ENCODE measurements around the gene TRAFD1.

TRAFD1 gene

DNA sequence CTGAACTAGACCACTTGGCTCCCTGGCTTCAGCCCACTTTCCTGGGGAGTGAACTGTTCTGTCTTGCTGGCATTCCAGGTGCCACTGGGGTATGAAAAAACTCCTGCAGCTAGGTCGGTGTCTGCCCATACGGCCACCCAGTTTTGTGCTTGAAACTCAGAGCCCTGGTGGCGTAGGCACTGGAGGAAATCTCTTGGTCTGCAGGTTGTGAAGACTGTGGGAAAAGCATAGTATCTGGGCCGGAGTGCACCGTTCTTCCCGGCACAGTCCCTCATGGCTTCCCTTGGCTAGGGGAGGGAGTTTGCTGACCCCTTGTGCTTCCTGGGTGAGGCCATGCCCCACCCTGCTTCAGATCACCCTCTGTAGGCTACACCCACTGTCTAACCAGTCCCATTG, 33.8 kb downstream of the TRAFD1 start:
- no peak for DNase-seq

DNA sequence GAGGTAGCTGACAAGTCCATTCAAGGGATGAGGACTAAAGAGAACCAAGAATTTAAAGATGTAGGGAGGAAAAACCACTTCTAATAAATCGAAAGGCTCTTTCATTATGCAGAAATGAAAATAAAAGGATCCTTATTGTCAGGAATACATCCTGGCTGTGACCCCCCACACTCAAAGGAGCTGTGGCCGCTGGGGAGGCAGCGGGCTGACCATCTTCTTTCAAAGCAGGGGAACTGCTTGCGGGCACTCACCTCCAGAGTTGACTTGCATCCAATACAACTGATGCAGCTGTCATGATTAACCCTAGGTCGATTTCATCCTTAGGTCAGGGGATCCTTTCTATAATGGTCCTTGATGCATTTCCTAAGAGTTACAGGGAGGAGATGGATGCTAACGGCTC, 35.3 kb downstream of the TRAFD1 start:
- no peak for DNase-seq

DNA sequence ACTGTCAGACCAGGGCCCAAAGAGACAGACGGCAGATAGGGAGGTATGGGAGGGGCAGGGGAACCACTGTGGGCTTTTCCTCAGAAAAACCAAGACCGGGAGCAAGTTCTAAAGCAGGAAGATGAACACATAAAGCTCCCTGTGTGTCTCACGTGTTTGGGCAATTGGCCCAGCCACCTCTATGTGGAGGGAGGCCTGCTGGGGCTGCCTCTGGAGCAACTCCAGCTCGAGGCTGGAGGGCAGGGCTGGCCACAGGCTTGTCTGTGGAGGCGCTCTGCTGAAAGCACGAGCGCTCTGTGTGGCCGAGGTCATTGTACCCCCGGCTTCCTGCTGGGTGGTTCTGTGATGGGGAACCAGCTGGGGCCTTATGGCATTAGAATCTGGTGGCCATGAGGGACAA, 36.4 kb downstream of the TRAFD1 start:
- no peak for DNase-seq

DNA sequence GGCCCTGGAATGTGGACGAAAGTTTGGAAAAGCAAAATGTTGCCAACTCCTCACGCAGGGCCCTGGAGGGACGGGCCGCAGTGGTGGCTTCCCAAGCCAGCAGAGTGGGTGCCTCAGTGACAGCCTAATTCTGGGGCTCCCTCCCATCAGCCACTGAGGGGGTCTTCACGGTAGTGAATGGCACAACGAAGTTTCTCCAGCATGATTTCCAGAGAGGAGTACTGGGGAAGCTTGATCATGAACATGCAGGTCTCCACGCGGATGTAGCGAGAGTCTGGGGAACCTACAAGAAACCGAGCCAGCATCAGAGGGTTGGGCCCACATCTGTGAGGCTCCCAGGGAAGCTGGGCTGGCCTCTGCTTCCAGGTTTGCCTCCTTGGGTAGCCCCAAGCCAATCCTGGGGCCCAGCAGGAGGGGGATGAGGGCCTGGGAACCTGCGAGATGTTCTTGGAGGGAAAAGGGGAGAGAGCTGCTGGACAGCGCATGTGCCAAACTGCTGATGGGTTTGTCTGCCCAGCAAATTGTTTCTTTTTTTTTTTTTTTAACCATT, 37.0 kb downstream of the TRAFD1 start:
- DNase-seq: no peak

DNA sequence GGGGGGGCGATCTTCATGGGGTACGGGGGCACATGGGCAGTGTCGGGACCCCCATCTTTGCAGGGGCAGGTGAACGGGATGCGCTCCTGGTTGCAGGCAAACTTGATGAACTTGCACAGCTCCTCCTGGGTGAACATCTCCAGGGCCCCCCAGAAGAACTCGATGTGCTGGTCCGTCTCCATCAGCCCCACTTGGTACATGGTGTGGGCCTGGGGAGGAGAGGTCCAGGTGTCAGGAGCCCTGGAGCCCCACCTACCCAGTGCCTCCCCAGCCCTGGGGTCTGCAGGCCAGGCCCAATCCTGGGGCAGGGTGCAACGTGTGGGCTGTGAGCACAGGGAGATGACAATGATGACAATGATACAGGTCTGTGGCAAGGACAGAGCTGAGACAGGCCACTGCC, 37.7 kb downstream of the TRAFD1 start:
- no peak for DNase-seq

DNA sequence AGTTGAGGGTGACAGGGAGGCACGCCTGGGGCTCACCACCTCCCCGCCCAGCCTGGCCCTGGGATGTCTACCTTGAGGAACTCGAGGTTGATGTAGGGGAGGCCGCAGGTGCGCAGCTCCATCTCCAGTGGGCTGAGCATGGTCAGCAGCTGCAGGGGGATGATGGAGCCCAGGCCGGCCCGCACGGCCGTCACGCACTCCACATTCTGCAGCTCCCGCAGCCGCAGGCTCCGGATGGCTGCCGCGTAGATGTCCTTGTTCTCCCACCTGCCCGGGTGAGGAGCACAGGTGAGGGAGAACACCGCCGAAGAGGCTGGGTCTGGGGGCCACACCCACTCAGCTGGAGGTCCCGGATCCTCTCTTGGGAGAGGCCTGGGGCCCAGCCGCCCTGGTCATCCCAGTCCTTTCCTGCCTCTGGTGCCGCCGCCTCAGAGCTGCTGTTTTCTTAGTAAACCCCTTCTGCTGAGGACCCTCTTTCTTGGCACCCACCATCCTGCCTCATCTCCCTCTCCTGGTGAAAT, 38.2 kb downstream of the TRAFD1 start:
- DNase-seq: no peak

DNA sequence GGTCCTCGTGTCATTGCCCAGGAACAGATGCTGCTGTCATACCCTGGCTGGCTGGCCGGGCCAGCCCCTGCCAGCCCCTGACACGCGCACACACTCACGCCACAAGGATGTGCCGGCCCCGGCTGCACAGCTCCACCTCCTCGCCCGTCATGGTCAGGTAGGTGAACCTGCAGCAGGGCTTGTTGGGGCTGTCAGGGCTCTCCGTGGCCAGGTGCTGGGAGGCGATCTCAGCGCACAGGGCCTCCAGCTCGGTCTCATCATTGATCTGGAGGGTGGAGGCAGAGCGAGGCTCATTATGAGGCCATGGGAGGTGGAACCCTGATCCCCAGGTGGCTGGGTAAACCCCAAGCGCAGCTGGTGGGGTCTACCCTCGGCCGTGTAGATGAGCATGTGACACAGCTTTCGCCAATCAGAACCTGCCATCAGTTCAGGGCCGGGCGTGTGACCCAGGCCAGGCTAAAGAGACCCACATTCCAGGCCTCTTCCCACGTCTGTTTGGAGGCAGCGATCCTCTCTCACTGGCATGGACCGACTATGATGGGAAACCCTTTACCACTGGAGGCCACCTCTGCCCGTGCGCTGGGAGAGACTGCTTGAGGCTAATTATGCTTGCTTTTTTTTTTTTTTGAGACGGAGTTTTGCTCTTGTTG, 38.8 kb downstream of the TRAFD1 start:
- no peak for DNase-seq

DNA sequence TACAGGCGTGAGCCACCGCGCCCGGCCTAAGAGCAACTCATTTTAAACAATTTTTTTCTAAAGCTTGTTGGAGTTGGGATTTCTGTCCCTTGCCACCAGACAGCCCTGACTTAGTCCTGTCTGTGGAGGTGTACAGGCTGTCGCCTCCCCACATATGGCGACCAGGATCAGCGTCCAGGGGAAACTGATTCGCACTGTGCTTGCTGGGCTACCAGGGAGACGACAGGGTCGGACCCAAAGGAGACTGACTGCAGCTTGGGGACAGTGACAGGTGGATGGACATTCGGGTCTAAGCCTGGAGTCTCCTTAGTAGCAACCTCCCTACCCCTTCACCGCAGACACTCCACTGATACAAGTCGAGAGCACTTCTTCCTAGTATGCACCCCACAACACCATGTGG, 40.3 kb downstream of the TRAFD1 start:
- no peak for DNase-seq

DNA sequence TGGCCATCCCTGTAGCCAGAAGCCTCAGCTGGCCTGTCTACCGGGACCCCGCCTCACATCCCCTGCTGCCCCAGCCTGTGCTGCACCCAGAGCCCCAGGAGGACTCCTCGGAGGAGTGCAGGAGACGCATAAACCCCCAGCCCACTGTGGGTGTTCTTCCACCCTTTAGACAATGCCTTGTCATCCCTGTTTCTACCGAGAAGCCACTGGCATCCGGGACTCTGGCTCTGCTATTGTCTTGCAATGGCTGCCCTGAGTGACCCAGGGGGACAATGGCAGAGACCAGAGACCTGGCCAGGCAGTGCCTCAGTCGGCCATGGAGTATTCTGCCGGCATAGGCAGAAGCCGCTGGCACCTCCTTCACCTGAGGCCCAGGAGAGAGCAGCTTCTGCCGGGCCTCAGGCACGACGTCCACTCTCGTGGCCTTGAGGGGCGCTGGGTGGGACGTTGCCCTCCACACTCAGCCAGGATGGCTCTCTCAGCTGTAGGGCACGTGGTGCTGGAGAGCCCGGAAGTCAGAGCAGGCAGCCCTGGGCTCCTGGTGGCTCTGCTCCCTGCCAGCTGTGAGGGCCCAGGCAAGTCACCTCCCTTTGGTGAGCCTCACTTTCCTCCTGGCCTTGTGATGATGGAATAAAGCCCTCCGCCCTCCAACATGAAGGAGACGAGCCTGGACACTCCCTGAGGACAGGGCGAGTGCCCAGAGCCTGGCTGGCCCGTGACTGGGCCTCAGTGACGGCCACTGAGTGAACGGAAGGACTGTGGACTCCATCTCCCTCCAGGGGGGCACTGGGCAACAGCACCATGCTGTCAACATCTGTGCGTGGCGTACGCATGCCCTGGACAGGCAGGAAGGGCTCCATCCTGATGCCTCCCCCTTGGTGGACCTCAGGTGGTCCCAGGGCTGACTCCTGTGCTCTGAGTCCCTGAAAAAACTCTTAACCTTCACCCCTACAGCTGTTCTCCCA, 41.0 kb downstream of the TRAFD1 start:
- no peak for DNase-seq

DNA sequence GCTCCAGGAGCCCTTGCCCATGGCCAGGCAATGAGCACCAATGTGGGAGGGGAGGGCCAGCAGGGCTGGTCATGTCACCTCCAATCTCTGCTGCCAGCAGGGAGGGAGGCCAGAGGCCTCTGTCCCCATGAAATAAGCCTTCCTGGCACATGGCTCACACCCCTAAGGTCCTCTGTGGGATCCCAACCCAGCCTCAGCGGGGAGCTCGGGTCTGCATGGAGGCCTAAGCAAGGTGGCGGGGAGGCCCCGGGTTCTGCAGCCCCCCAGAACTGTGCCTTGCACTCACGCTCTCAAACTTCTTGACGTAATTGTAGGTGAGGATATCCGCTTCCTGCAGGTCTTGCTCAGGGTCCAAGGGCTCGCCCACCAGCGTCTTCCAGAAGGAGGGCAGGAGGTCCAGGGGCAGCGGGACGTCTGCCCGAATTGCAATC, 41.7 kb downstream of the TRAFD1 start:
- no peak for DNase-seq

DNA sequence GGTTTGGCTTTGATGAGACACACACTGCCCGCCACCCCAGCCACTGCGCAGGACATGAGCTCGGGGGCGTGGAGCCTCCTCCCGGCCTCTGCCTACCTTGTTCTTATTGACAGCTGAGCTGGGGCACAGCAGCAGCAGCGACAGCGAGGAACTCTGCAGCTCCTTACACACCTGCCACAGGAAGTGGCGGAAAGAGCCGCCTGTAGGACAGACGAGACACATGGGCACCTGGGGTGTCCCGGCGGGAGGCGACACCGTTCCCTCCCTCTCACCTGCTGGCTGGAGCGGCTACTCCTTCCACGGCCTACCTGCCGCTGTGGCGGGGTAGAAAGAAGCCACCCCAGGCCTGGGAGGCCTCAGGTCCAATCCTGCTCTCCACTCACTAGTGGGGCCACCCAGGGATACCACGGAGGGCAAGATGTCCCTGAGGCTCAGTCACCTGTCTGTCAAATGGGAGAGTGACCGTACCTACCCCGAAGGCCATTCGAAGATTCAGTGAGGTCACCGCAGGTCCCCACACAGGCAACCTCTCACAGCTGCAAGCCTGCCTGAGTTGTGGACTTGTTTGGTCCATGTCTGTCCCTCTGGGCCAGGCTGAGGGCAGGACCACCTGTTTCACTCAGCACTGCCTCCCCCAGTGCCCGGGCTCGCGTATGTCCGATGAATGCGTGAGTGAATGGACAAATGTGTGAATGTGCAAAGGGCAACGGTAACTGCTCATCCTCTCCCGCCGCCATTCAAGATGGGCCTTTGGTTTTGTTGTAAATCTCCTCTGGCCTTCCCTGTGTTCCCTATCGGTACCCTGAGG, 42.6 kb downstream of the TRAFD1 start:
- DNase-seq: no peak

DNA sequence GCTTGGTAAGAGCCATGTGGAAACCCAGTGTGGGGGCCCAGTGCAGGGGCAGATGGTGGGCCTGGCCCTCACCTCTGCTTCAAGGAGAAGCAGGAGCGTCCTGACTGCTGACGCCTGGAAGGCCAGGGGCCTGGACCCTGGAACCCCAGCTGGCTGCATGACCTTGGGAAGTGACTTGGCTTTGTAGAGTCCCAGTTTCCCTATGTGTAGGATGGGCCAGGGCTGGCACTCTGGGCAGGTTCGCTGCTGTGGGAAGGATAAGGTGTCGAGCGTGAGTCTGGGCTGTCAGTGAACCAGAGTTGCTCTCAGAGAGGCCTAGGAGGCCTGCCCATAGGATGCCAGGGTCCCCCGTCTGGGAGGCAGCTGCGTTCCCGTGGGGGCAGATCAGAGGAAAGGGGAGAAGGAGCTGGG, 43.2 kb downstream of the TRAFD1 start:
- no peak for DNase-seq

DNA sequence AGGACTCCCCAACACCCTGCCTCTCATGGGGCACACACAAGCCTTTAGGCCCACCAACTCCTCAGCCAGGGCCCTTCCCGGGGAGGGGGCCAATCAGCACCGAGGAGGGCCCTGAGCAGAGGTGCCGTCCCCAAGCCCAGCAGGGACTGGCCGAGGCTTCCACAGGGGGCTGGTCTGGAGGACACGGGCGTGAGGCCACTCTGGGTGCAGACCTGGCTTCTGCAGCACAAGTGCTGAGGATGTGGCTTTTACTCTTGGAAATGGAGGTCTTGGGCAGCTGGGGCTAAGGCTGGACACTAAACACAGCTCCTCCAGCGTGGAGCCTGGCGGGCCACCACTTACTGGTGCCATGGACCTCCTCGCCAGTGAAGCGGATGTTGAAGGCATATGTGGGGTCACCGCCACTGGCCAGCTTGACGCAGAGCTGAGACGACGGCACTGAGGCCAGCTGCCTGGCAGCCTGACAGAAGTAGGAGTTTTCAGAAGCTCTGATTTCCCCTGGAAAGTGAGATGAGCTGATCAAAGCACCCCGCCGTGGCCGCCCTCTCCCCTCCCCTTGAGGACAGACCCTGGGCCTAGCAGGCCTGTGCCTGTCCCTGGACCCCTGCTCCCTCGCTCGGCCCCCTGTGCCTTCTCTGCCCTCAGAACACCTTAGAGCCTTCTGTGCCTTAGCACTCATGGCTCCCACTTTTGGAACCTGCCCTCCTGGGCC, 44.0 kb downstream of the TRAFD1 start:
- no peak for DNase-seq

DNA sequence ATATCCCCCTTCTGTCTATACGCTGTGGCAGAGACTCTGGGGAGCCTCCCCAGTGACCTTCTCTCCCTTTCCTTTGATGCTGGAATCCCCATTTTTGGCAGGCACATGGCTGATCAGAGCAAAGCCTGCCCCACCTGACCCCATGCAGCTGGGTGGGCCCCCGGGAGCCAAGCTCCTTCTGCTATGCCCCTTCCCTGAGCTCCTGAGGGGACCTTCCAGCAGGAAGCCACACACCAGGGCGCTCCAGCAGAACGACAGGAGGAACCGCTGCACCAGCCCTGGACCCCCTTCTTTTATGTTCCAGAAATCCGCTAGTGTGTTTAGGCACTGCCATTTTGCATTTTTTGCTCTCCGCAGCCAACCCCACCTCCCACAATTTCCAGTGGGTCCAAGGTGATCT, 44.6 kb downstream of the TRAFD1 start:
- DNase-seq: no peak

DNA sequence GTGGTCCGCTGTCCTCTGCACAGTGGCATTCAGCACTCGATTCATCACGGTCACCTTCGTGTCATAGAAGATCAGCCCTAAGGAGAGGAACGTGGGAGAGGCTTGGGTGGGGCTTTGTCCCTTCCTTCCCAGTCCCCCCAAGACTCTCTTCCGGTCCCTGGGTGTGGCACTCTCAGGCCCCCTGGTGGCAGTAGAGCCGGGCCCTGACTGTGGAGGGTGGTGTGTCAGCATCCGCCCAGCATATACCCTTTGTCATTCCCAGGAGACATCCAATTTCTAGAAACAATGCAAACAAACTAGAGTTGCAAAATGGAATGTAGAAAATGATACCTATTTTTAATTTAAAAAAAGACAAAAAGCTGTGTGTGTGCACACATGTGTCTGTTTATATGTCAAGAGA, 45.0 kb downstream of the TRAFD1 start:
- peak; percentile 13 for DNase-seq

DNA sequence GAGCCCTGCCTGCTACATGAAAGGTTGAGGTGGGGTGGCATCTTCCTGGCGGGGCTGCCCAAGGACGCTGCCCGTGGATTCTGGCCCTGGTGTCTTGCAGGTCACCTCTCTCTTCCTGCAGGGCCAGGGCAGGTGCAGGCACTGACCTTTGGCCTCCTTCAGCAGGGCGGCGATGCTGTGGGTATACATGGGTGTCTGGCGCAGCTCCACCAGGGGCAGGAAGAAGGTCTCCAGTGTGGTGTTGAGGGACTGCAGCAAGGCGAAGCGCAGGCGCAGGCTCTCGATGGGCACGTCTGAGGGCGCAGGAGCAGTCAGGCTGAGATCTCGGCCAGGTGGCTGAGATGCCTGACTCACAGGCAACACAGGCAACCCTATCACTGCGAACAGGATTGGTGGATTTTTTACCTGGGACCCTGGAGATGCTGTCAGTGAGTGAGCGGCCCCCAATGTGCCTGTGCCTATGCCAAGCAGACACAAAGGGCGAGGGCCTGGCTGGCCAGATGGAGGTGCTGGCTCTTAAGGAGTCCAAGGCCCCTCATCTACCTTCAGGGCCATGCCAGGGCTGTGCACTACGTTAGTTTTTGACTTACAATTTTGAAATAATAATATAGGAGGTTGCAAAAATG, 45.7 kb downstream of the TRAFD1 start:
- DNase-seq: no peak

DNA sequence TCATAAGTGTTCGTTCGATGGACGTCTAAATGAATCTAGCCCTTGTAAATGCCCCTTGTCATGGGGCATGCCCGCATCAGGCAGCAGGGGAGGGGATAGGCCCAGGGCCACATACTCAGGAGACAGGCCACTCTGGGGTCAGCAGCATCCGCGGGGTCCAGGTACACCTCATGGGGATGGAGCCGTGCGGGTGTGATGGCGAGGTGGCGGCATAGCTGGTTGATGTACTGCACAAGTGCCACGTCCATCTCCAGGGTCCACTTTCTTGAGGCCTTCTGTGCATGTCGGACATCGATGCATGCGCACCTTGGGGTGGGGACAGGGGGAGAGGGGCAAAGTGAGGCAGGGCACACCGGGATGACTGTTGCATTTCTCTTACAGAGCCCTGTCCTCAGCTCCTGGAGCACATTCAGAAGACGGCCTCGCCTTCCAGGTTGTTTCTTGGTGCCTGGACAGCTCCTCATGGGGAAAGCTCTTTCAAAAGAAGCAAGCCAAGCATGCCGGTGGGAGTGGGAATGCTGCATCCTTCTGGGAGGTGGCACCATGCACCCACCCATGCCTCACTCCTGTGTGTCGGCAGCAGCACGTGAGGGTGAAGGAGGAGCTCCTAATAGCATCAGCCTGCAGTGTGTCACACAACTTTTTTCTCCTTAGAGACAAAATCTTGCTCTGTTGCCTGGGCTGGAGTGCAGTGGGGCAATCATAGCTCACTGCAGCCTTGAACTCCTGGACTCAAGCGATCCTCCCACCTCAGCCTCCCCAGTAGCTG, 47.4 kb downstream of the TRAFD1 start:
- no peak for DNase-seq

DNA sequence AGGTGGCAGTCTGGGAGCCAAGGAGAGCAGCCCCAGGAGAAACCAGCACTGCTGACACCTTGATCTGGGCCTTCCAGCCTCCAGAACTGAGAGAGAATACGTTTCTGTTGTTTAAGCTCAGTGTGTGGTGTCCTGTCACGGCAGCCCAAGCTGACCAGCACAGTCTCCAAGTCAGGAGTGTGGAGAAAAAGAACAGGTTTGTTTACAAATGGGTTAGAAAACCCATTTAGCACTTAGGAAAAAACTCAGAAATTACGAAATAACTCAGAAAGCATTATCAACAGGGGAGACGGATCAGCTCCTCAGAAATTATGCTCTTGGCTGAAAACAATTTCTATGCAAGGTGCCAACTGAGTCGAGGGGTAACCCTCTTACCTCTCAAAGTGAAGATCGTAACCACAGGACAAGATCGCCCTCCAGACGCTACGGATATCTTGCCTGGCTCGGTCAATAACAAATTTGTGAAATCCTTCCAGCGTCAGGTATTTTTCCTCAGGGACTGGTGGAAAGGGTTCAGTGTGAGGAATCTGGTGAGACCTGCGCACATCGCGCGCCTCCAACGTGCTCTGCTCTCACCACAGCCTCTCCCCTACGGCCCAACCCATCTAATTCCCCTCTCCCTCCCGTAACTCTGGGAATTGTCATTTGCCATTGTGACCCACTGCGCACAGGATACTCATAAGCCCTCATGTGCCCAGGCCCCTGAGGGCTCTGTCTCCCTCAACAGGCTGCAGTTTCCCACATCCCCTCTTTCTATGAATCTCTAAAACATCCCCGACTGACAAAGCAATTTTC, 50.2 kb downstream of the TRAFD1 start:
- DNase-seq: no peak

DNA sequence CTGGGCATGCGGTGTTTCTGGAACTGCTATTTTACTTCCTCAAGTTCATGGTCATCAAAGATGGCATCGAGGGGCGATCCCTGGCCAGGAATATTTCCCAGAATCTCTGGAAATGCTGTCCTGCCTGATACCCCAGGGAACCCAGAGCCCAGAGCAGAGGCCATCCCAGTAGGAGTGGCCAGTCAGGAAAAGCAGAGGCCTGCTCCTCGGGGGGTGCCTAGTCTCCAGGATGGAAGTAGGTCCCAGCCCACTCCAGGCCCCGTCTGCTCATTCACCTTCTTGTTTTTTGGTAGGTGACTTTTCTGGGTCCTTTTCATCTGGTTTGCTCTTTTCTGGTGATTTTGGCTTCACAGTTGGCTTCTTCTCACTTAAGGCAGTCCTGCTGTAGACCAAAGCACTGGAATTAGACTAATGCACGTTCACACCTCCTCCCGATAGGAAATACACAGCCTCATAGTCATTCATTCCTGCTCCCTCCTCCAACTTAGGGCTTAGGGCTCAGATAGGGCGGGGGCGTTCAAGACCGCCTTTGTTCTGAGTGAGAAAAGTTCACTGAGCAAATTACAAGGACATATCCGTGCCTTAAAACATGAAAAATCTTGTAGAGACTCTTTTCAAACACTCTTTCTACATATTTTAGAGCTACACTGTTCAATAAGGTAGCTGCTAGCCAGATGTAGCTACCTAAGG, 51.1 kb downstream of the TRAFD1 start:
- no peak for DNase-seq

Data from CD4-positive, alpha-beta T cell treated with Interferon gamma for 1 hour (primary cell).